Activated CD4-positive, CD25-positive, alpha-beta regulatory T cell (primary cell): Measurements from ENCODE around the gene SELENOI.
A peak's percentile ranks its signal among the peaks of the same experiment; 100 is the strongest.
"Not testable (repeated sequence)": the region's sequence is repeated elsewhere in the genome, so short reads cannot be mapped to it uniquely, and the experiment has no call there.

Experiments
- DNase-seq, 4 experiments: peaks; one replicate each; lab custom pipeline; 2025; lab: John Stamatoyannopoulos, UW

Gene SELENOI, protein sequence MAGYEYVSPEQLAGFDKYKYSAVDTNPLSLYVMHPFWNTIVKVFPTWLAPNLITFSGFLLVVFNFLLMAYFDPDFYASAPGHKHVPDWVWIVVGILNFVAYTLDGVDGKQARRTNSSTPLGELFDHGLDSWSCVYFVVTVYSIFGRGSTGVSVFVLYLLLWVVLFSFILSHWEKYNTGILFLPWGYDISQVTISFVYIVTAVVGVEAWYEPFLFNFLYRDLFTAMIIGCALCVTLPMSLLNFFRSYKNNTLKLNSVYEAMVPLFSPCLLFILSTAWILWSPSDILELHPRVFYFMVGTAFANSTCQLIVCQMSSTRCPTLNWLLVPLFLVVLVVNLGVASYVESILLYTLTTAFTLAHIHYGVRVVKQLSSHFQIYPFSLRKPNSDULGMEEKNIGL

GRCh38 chr2:26345545-26346453 lies at the start of gene SELENOI:
SELENOI (plus strand) TSS chr2:26346143; CDS start chr2:26346233, 90 bp downstream.
- peak; percentile 97 to 99 (median 98) for DNase-seq

GRCh38 chr2:26297061-26297460 lies 48.9 kb upstream of the SELENOI start:
- DNase-seq, result no peak

DNA sequence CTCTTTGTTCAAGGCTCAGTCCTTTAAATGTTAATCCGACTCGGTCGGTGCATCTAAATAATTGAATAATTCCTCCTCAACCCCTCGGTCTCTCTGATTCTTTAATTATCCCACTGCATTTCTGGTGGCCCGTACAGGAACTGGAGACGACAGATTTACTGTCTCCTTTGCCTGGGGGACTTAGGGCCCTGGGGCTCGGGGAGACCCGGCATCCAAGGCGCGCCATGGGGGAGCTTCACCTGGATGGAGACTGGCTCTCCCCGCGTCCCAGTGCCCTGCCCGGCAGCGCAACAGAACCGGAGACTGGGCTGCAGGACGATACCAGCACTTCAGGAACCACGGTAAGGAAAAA lies 47.7 kb upstream of the SELENOI start:
- no peak for DNase-seq

- DNase-seq, result no peak
Observed at GRCh38 chr2:26298638-26299393, 47.1 kb upstream of the SELENOI start.

GRCh38 chr2:26299471-26300101 lies 46.4 kb upstream of the SELENOI start:
- DNase-seq, result no peak

GRCh38 chr2:26300234-26300925 lies 45.6 kb upstream of the SELENOI start:
- no peak for DNase-seq

- no peak for DNase-seq
Observed at GRCh38 chr2:26302846-26303245, 43.1 kb upstream of the SELENOI start.

- not testable (repeated sequence) for DNase-seq
Observed at GRCh38 chr2:26305094-26305493, 40.8 kb upstream of the SELENOI start.

- no peak for DNase-seq
Observed at GRCh38 chr2:26305540-26305939, 40.4 kb upstream of the SELENOI start.

GRCh38 chr2:26309921-26310320 lies 36.0 kb upstream of the SELENOI start:
- DNase-seq, result no peak

GRCh38 chr2:26312471-26312870 lies 33.5 kb upstream of the SELENOI start:
- no peak for DNase-seq

DNA sequence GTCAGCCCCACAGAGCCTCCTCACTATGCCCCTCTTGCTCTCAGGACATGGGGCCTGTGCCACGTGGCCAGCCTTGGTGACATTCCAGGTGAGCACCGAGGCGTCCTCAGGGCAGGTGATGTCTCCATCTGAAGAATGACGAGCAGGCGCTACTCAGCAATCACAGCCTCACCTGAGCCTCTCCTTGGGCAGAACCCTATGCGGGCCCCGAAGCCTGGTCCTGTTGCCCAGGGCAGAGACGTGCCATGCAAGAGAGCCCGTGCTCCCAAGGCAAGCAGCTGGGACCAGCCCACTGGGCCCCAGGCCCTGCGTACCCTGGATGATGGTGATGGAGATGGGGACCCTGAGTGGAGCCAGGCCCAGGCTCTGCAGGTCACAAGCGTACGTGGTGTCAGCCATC lies 32.5 kb upstream of the SELENOI start:
- DNase-seq, result no peak

DNA sequence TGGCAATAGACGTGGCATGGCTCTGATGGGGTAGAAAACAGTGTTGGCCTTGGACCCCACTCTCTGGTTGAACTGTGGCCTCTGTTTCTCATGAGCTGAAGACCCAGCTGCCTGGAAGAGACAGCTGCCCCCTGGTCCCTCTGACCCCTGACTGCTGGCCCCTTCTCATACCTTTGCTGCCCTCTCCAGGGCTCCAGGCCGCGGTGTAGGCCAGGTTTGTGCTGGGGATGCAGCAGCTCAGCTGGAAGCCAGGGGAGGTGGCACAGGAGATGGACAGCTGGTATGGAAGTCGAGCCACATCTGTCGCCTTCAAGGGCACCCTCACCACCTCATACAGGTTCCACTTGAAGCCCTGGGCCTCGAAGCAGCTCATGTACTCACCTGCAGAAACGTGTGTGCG lies 31.7 kb upstream of the SELENOI start:
- no peak for DNase-seq

DNA sequence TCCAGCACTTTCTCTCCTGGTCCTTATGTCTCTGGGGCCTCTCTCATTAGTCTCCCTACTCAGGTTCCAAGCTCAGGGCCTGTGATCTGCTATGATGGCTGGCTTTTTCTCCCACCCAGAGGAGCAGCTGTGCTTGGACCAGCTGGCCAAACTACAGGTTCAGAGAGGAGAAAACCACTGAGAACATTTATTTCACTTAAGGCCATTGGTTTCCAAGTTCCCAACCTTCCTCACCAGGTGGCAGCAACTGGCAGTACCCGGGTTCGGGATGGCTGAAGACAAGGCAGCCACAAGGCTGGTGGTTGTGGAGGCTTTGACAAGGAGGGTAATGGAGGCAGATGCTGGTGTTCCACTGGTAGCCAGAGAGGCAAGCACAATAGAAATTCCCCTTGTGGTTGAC lies 29.9 kb upstream of the SELENOI start:
- no peak for DNase-seq

DNA sequence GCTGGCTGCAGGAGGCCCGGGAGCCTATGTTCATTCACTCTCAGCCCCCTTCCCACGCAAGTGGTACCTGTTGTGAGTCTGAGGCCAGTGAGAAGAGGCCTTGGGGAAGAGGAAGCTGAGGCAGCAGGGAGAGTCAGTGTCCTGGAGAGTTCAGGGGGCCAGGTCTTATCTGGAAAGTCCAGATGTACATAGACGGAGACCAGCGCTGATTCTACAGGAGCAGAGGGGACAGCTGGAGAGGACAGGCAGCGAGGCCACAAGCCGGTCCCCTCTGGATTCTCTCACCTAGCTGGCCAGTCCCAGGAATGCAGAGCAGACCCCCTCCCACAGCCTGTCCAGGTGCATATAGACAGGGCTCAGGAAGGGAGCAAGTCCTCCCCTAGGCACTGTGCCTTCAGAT lies 29.1 kb upstream of the SELENOI start:
- no peak for DNase-seq

GRCh38 chr2:26317377-26318105 lies 28.4 kb upstream of the SELENOI start:
- no peak for DNase-seq

- no peak for DNase-seq
Observed at GRCh38 chr2:26318950-26319349, 27.0 kb upstream of the SELENOI start.

- not testable (repeated sequence) for DNase-seq
Observed at GRCh38 chr2:26324479-26324878, 21.5 kb upstream of the SELENOI start.

GRCh38 chr2:26324903-26325302 lies 21.0 kb upstream of the SELENOI start:
- DNase-seq, result no peak

DNA sequence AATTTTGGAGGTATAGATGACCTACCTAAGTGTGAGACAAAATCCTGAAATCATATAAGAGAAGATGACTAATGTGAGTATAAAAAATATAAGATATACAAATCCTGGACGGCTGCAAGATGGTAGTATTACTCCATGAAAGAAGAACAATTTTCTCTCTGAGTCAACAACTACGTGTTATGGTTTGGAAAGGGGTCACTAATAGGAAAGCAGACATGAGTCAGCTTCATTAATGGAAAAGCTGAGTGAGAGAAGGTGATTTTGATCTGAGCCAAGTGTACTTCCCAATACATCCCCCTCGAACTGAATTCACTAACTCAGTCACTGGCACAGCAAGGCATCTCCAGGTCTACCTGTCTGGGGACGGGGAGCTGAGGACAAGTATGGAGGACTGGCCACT lies 20.1 kb upstream of the SELENOI start:
- no peak for DNase-seq

- no peak for DNase-seq
Observed at GRCh38 chr2:26326514-26326913, 19.4 kb upstream of the SELENOI start.
